UCSD-AML1 (cell line): ENCODE data around the gene ZFP14.
"Not testable (repeated sequence)": the region's sequence is repeated elsewhere in the genome, so short reads cannot be mapped to it uniquely, and the experiment has no call there.

Experiments
- DNase-seq: peaks from one replicate; lab custom pipeline; 2025; ENCODE audit not compliant: unreplicated experiment; lab: John Stamatoyannopoulos, UW

Gene ZFP14

GRCh38 chr19:36331353-36332228 lies 47.4 kb downstream of the ZFP14 start:
- no peak for DNase-seq

- DNase-seq, result no peak
These were observed 48.8 kb downstream of the ZFP14 start for GRCh38 chr19:36330216-36330615.

GRCh38 chr19:36329534-36329933 lies 49.5 kb downstream of the ZFP14 start:
- not testable (repeated sequence) for DNase-seq

GRCh38 chr19:36326649-36327048 lies 52.4 kb downstream of the ZFP14 start:
- not testable (repeated sequence) for DNase-seq

- DNase-seq, result not testable (repeated sequence)
These were observed 63.8 kb downstream of the ZFP14 start for GRCh38 chr19:36315164-36315563.

GRCh38 chr19:36314053-36314452 lies 64.9 kb downstream of the ZFP14 start:
- not testable (repeated sequence) for DNase-seq

- not testable (repeated sequence) for DNase-seq
These were observed 67.8 kb downstream of the ZFP14 start for GRCh38 chr19:36311098-36311760.

GRCh38 chr19:36310416-36310990 lies 68.5 kb downstream of the ZFP14 start:
- DNase-seq, result not testable (repeated sequence)

- not testable (repeated sequence) for DNase-seq
These were observed 69.2 kb downstream of the ZFP14 start for GRCh38 chr19:36309759-36310158.

GRCh38 chr19:36309309-36309708 lies 69.7 kb downstream of the ZFP14 start:
- DNase-seq, result not testable (repeated sequence)

- not testable (repeated sequence) for DNase-seq
These were observed 86.7 kb downstream of the ZFP14 start for GRCh38 chr19:36292317-36292716.
